ENCODE measurements around the gene MAPK9. TPM values are rescaled to one million over a fixed set of nuclear protein-coding genes. Genes with fewer than 3 reads are reported as not detected.

The MAPK9 gene
- total and polyA plus RNA-seq, 2 experiments from 2014 or later: 17.8 to 31.3 TPM

GRCh38 chr5:180274695-180275094, 17.2 kb downstream of the MAPK9 start:
- DNase-seq (ENCODE audit: low spot score): no peak

GRCh38 chr5:180271221-180271620, 20.7 kb downstream of the MAPK9 start:
- Histone ChIP-seq H3K27me3 (no peaks in the 10 kb centered on the region), H3K9me2 (replicated peaks; ENCODE audit: insufficient read depth) (no peaks in the 10 kb centered on the region), H3K79me2 (no peaks in the 10 kb centered on the region), H3K4me1 (ENCODE audit: insufficient read depth) (no peaks in the 10 kb centered on the region), H4K20me1 (ENCODE audit: insufficient read depth, poor library complexity, severe bottlenecking) (no peaks in the 10 kb centered on the region), H3K9me3 (ENCODE audit: low read depth) (peaks cover 19% of the 10 kb centered on the region), H3K4me3 (no peak overlapping the region), H3K4me2 (no peak overlapping the region), H2AFZ (no peak overlapping the region), H3K36me3 (replicated peaks; ENCODE audit: insufficient read depth, low read depth) (no peaks in the 10 kb centered on the region), H3K27ac (no peak overlapping the region)
- DNase-seq (ENCODE audit: low spot score): no peak
- TF ChIP-seq CTCF (IDR thresholded peaks at IDR 0.05; ENCODE audit: poor library complexity) (no peak), EZH2 (IDR thresholded peaks at IDR 0.05; ENCODE audit: borderline replicate concordance) (no peak), EZH2phosphoT487 (IDR thresholded peaks at IDR 0.05; ENCODE audit: low read depth, severe bottlenecking, unreplicated experiment) (no peak)
- WGBS (ENCODE audit: low lambda C conversion rate, missing lambda C conversion rate): 85% methylated on average over 7 of the region's 7 CpGs

More at GRCh38 chr5:180274695-180275094, 17.2 kb downstream of the MAPK9 start:
- Histone ChIP-seq H3K4me3 (no peak overlapping the region), H3K9me2 (replicated peaks; ENCODE audit: insufficient read depth) (no peaks in the 10 kb centered on the region), H3K36me3 (replicated peaks; ENCODE audit: insufficient read depth, low read depth) (no peaks in the 10 kb centered on the region), H3K27ac (no peak overlapping the region), H3K4me1 (ENCODE audit: insufficient read depth) (no peaks in the 10 kb centered on the region), H3K9me3 (ENCODE audit: low read depth) (peaks cover 24% of the 10 kb centered on the region), H3K27me3 (no peaks in the 10 kb centered on the region), H3K4me2 (no peak overlapping the region), H4K20me1 (ENCODE audit: insufficient read depth, poor library complexity, severe bottlenecking) (no peaks in the 10 kb centered on the region), H2AFZ (no peak overlapping the region), H3K79me2 (no peaks in the 10 kb centered on the region)
- TF ChIP-seq CTCF (IDR thresholded peaks at IDR 0.05; ENCODE audit: poor library complexity) (no peak), EZH2phosphoT487 (IDR thresholded peaks at IDR 0.05; ENCODE audit: low read depth, severe bottlenecking, unreplicated experiment) (no peak), EZH2 (IDR thresholded peaks at IDR 0.05; ENCODE audit: borderline replicate concordance) (no peak)
- 100% methylated on average over 1 of the region's 1 CpG for WGBS (ENCODE audit: low lambda C conversion rate, missing lambda C conversion rate)

- no peak overlapping the region for H3K4me2 ChIP-seq
- H3K9me2 ChIP-seq (replicated peaks; ENCODE audit: insufficient read depth): no peaks in the 10 kb centered on the region
- no peaks in the 10 kb centered on the region for H3K4me1 ChIP-seq (ENCODE audit: insufficient read depth)
- H2AFZ ChIP-seq: no peak overlapping the region
- no peak for TF ChIP-seq EZH2phosphoT487 (IDR thresholded peaks at IDR 0.05; ENCODE audit: low read depth, severe bottlenecking, unreplicated experiment)
- no peak for TF ChIP-seq EZH2 (IDR thresholded peaks at IDR 0.05; ENCODE audit: borderline replicate concordance)
- TF ChIP-seq CTCF (IDR thresholded peaks at IDR 0.05; ENCODE audit: poor library complexity): no peak
- no peaks in the 10 kb centered on the region for H4K20me1 ChIP-seq (ENCODE audit: insufficient read depth, poor library complexity, severe bottlenecking)
- no peak for DNase-seq (ENCODE audit: low spot score)
- H3K79me2 ChIP-seq: no peaks in the 10 kb centered on the region
- H3K27ac ChIP-seq: no peak overlapping the region
- H3K4me3 ChIP-seq: no peak overlapping the region
- no peaks in the 10 kb centered on the region for H3K27me3 ChIP-seq
- peaks cover 28% of the 10 kb centered on the region for H3K36me3 ChIP-seq (replicated peaks; ENCODE audit: insufficient read depth, low read depth)
- WGBS (ENCODE audit: low lambda C conversion rate, missing lambda C conversion rate): 86% methylated on average over 3 of the region's 3 CpGs
- peaks cover 59% of the 10 kb centered on the region for H3K9me3 ChIP-seq (ENCODE audit: low read depth)
These were observed 32.6 kb downstream of the MAPK9 start for GRCh38 chr5:180259260-180259611.
